Adrenal gland (tissue), 5 donors: ENCODE measurements around the gene ALOX5.

Source experiments
- POLR2A ChIP-seq, 2 donors: fragments of 450-650 bp; IDR thresholded peaks; one replicate each; pipeline ENCODE4 v1.6.1; 2017; ENCODE audit warnings: antibody characterized with exemption in 2 of 2, mild to moderate bottlenecking in 2 of 2, moderate library complexity in 1 of 2
- TF ChIP-seq, protein P1 (sequence below), 6 experiments: fragments of 450-650 bp in 4 of 6; fragments of 200-600 bp in 2 of 6; sonication (generic) in 1 of 6; IDR thresholded peaks; 1 replicate in 5 of 6; 2 replicates in 1 of 6; pipeline versions ENCODE4 v1.5.1 to v1.8.0; 2016 to 2021; ENCODE audit warnings: antibody characterized with exemption in 6 of 6, mild to moderate bottlenecking in 2 of 6, moderate library complexity in 1 of 6
- donor health status: DM: no; HTN: no; CAD: no.

DNA sequence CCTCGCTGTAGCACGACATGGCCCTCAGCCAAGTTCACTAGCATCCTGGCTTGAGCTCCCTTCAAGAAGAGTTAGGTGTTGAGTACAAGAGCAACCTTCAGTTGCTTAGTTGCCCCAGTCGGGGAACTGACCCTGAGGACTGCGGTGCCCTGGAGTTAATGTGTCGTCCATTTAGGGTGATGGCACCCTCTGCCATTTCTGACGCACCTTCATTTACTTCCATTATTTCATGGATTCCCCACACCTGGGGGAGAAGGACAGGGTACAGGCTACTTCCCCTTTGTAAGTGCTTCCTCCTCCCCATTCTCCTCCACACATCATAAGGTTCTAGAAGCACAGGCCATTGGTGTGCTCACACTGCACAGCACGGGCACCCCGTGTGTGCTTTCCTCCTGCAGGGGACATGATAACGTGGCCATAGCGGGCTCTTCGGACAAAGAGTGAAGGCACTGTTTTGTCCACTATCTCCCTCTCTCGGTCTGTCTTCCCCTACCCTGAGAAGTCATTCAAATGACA, 1.8 kb downstream of the ALOX5 start:
- TF ChIP-seq, protein P1, sequence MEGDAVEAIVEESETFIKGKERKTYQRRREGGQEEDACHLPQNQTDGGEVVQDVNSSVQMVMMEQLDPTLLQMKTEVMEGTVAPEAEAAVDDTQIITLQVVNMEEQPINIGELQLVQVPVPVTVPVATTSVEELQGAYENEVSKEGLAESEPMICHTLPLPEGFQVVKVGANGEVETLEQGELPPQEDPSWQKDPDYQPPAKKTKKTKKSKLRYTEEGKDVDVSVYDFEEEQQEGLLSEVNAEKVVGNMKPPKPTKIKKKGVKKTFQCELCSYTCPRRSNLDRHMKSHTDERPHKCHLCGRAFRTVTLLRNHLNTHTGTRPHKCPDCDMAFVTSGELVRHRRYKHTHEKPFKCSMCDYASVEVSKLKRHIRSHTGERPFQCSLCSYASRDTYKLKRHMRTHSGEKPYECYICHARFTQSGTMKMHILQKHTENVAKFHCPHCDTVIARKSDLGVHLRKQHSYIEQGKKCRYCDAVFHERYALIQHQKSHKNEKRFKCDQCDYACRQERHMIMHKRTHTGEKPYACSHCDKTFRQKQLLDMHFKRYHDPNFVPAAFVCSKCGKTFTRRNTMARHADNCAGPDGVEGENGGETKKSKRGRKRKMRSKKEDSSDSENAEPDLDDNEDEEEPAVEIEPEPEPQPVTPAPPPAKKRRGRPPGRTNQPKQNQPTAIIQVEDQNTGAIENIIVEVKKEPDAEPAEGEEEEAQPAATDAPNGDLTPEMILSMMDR (IDR thresholded peaks at IDR 0.05): no peak
- TF ChIP-seq POLR2A (IDR thresholded peaks at IDR 0.05): no peak
